Measurements from ENCODE around the gene SEL1L2.

Gene SEL1L2

GRCh38 chr20:13810446-13810845 lies 180.0 kb downstream of the SEL1L2 start:
- no peak for DNase-seq

- no peak for DNase-seq
These were observed 180.6 kb downstream of the SEL1L2 start for GRCh38 chr20:13809855-13810254.

GRCh38 chr20:13809373-13809772 lies 181.0 kb downstream of the SEL1L2 start:
- DNase-seq: no peak

GRCh38 chr20:13800728-13801134 lies 189.7 kb downstream of the SEL1L2 start:
- DNase-seq: peak; percentile 93

- DNase-seq: no peak
These were observed 190.4 kb downstream of the SEL1L2 start for GRCh38 chr20:13799974-13800373.
